ENCODE data around the gene KLHL18. TPM values are rescaled to one million over a fixed set of nuclear protein-coding genes. Genes with fewer than 3 reads are reported as not detected.
A peak's percentile ranks its signal among the peaks of the same experiment; 100 is the strongest.

The KLHL18 gene
- total RNA-seq, 1 experiment from 2014 or later: 8.0 TPM

DNA sequence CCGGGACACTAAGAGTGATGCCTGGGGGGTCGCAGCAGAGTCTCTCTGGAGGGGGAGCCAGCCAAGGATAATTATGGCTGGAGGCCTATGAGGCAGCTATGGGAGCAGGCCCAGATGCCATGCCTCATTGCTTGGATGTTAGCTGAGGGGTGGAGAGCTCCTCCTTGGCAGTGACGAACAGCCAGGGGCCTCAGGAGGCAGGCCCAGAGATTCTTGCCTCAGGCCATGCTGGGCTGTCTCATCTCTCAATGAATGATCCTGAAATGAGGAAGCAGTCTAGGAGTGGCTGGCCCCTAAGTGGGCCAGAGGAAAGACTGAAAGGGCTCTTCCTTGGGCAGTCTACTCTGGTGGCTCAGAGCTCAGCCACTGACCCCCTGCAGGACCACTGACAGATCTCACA lies 21.4 kb upstream of the KLHL18 start:
- peaks cover under 1% of the 10 kb centered on the region for H3K4me1 ChIP-seq (replicated peaks)
- H3K27me3 ChIP-seq (replicated peaks): no peaks in the 10 kb centered on the region
- H3K36me3 ChIP-seq: no peaks in the 10 kb centered on the region
- no peak overlapping the region for H3K4me3 ChIP-seq
- no peak for DNase-seq (ENCODE audit: low read depth in 1 of 2, low spot score in 2 of 2)
- no peaks in the 10 kb centered on the region for H3K9me3 ChIP-seq (replicated peaks)
- H3K27ac ChIP-seq: no peak overlapping the region

DNA sequence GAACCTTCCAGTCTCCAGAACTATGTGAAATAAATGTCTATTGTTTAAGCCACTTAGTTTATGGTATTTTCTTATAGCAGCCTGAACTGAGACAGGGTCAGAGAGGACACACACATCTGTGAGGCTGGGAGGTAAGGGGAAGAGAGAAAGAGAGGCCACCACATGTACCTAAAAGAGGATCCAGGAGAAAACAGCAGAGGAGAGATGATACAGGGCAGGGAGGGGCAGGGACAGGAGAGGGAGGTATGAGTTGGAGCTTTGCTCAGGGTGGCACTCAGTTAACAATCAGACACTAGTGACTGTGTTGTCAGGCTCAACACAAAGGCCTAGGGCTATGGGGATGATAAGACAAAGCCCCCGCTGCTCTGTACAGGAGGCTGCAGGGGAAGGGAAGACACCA lies 17.7 kb upstream of the KLHL18 start:
- H3K4me1 ChIP-seq (replicated peaks): peaks cover 8% of the 10 kb centered on the region
- no peaks in the 10 kb centered on the region for H3K9me3 ChIP-seq (replicated peaks)
- H3K27me3 ChIP-seq (replicated peaks): no peaks in the 10 kb centered on the region
- H3K27ac ChIP-seq: no peak overlapping the region
- H3K4me3 ChIP-seq: no peak overlapping the region
- DNase-seq (ENCODE audit: low read depth in 1 of 2, low spot score in 2 of 2): no peak
- no peaks in the 10 kb centered on the region for H3K36me3 ChIP-seq

DNA sequence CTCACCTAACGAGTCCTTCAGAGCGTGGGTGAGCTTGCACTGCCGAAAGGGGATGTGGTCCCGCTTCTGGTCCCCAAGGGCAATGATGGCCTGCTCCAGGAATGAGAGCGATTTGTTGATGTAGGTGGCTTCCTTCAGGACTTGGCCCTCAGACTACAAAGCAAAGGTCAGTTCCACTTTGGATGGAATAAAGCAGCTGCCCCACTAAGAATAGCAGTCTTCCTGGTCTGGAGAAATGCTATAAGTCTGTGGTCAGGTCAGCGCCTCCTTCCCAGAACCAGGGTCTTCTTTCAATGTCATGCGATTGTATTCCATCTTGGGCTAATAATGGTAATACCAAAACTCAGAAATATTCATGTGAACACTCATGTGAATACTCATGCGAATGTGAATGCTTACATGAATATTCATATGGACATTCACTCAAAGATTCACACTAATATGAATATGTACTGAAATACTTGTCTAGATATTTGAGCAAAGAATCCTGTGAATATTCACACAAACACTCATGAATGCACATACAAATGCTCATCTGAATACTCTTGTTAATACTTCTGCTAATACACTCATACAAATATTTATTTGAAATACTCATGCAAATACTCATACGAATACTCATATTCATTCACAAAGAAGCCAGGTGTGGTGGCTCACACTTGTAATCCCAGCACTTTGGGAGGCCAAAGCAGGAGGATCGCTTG lies 16.9 kb upstream of the KLHL18 start:
- Histone ChIP-seq H3K36me3 (no peaks in the 10 kb centered on the region), H3K27ac (no peak overlapping the region), H3K9me3 (replicated peaks) (no peaks in the 10 kb centered on the region), H3K4me3 (no peak overlapping the region), H3K4me1 (replicated peaks) (peaks cover 8% of the 10 kb centered on the region), H3K27me3 (replicated peaks) (no peaks in the 10 kb centered on the region)
- DNase-seq (ENCODE audit: low read depth in 1 of 2, low spot score in 2 of 2): no peak

DNA sequence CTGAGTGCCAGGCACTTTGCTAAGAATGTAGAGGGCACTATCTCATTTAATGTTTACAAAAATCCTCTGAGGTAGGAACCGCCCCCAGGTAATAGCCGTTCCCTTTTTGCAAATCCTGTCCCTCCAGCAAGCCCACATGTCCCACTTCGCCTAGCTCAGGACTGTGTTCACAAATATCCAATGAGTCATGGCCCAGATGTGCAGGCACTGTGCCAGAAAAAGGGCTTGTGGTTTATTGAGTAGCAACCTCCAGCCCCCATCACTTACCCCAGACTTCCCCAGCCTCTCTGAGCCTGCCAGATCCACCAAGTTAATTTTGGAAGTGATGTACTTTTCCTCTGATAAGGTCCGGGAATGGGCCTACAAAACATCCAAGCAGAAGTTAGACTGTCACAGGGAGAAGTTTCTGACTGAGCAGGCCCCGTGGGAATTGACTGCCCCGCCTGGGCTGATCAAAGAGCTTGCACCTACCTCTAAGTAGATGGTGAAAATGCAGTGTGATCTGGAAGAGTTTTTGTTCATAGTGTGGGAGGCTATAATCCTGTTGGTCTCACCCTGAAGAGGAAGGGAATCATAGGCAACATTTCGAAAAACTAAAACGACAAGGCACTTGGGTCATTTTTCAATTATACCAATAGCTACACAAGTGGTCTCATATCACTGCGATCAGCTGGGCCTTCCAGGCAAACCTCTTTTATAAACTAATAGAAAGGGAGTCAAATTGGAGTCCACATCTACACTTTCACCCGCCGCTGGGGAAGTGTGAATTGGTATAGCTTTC lies 15.8 kb upstream of the KLHL18 start:
- Histone ChIP-seq H3K9me3 (replicated peaks) (no peaks in the 10 kb centered on the region), H3K4me1 (replicated peaks) (peaks cover 8% of the 10 kb centered on the region), H3K4me3 (no peak overlapping the region), H3K27me3 (replicated peaks) (no peaks in the 10 kb centered on the region), H3K36me3 (no peaks in the 10 kb centered on the region), H3K27ac (no peak overlapping the region)
- peak; percentile 47 to 86 for DNase-seq (ENCODE audit: low read depth in 1 of 2, low spot score in 2 of 2)

DNA sequence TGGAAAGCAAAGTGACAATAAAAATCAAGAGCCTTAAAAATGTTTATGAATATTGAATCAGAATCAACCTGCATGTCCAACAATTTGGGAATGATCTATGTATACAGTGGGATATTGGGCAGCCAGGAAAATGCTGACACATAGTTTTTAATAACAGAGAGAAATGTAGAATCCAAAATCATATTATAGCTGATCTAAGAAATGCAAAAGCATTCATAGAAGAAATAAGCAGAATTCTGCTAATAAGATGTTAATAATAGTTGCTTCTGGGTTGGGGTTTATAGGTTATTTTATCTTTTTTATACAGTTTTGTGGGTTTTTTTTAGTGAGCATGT lies 15.3 kb upstream of the KLHL18 start:
- DNase-seq (ENCODE audit: low read depth in 1 of 2, low spot score in 2 of 2): no peak
- H3K27ac ChIP-seq: no peak overlapping the region
- H3K4me1 ChIP-seq (replicated peaks): peaks cover 8% of the 10 kb centered on the region

DNA sequence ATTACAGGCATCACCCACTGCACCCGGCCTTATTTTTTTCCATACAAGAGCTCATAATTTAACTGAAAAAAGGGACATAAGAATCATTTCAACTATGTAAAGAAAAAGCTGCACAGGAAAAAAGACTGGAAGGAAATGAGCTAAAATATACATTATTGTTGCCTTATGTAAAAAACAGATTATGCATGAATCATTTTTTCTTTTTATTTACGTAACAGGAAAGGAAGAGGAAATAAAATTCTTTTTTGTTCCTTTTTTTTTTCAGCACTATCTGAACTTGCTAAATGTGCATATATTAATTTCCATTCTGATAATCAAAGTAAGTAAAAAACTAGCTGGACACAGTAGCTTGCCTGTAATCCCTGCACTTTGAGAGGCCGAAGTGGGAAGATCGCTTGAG lies 12.2 kb upstream of the KLHL18 start:
- H3K4me3 ChIP-seq: no peak overlapping the region
- H3K36me3 ChIP-seq: no peaks in the 10 kb centered on the region
- DNase-seq (ENCODE audit: low read depth in 1 of 2, low spot score in 2 of 2): no peak
- H3K9me3 ChIP-seq (replicated peaks): no peaks in the 10 kb centered on the region
- H3K4me1 ChIP-seq (replicated peaks): peaks cover 8% of the 10 kb centered on the region
- H3K27me3 ChIP-seq (replicated peaks): no peaks in the 10 kb centered on the region
- no peak overlapping the region for H3K27ac ChIP-seq

More for the DNA sequence above, 15.3 kb upstream of the KLHL18 start:
- Histone ChIP-seq H3K9me3 (replicated peaks) (no peaks in the 10 kb centered on the region), H3K27me3 (replicated peaks) (no peaks in the 10 kb centered on the region), H3K4me3 (no peak overlapping the region), H3K36me3 (no peaks in the 10 kb centered on the region)

DNA sequence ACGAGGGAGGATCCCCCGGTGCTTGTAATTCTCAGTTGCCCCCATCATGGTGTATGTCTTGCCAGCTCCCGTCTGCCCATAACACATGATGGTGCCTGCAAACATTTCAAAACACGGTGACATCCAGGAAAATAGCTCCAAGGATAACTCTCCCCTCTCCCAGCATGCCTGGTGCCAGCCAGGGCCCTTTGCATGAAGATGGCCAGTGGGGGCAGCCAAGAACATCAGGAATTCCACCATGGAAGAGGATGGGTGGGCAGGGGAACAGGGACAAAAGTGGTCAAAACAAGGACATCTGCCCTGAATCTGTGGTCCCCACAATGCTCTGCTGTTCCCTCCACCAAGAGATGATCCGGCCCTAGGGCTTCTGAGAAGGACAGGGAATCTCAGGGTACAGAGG lies 9.2 kb upstream of the KLHL18 start:
- Histone ChIP-seq H3K27ac (no peak overlapping the region), H3K27me3 (replicated peaks) (no peaks in the 10 kb centered on the region), H3K9me3 (replicated peaks) (no peaks in the 10 kb centered on the region), H3K4me1 (replicated peaks) (no peaks in the 10 kb centered on the region), H3K4me3 (no peak overlapping the region), H3K36me3 (no peaks in the 10 kb centered on the region)
- DNase-seq (ENCODE audit: low read depth in 1 of 2, low spot score in 2 of 2): no peak

DNA sequence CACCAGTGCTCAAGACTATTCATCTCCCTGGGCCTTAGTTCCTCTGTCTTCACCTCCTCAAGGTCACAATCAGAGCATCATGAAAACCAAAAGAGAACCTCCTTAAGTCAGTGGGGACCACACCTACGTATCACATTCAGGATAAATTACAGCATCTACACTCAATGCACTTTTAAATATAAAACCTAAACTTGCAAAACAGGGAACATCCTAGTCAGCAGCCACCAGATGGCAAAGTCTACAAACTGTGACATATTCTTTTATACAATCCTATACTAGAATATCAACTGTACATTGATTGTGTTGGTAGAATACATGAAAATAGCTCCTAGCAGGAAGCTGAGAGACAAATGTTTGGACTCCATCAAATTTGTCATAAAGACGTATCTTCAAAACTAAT lies 8.1 kb upstream of the KLHL18 start:
- Histone ChIP-seq H3K27ac (no peak overlapping the region), H3K4me3 (no peak overlapping the region), H3K4me1 (replicated peaks) (no peaks in the 10 kb centered on the region), H3K27me3 (replicated peaks) (no peaks in the 10 kb centered on the region), H3K36me3 (no peaks in the 10 kb centered on the region), H3K9me3 (replicated peaks) (no peaks in the 10 kb centered on the region)
- DNase-seq (ENCODE audit: low read depth in 1 of 2, low spot score in 2 of 2): no peak

DNA sequence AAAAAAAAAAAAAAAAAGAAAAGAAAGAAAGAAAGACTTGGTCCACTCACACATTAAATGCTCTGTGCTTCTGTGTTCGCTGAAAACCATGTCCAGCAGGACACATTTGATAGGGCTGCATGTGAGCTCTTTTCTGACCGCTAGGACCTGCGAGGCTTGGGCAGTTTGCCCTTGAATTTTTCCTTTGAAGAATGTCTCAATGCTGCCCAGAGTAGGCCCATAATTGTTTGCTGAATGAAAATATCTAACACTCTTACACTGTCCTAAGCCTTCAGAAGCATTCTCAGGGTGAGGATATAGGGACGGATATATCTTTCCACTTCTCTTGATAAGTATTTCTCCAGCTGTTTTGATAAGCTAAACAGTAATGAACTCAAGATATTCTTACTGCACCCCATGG lies 6.2 kb upstream of the KLHL18 start:
- H3K27me3 ChIP-seq (replicated peaks): no peaks in the 10 kb centered on the region
- no peak overlapping the region for H3K27ac ChIP-seq
- H3K36me3 ChIP-seq: no peaks in the 10 kb centered on the region
- H3K4me1 ChIP-seq (replicated peaks): peaks cover 6% of the 10 kb centered on the region
- H3K9me3 ChIP-seq (replicated peaks): no peaks in the 10 kb centered on the region
- DNase-seq (ENCODE audit: low read depth in 1 of 2, low spot score in 2 of 2): no peak
- H3K4me3 ChIP-seq: no peak overlapping the region

DNA sequence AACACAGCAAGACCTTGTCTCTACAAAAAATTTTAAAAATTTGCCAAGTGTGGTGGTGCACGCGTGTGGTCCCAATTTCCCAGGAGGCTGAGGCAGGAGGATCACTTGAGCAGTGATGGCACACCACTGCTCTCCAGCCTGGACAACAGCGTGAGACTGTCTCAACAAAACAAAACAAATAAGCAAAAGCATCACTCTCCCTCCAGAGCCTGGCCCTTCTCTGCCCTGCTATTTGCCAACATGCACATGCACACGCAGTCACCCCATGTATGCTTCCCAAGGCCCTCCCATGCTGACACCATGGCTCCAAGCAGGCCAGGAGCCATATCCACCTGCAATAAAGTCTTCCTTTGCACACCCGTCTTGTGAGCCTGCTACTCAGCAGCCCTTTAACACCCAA lies 2.2 kb upstream of the KLHL18 start:
- Histone ChIP-seq H3K4me3 (no peak overlapping the region), H3K4me1 (replicated peaks) (peaks cover 10% of the 10 kb centered on the region), H3K36me3 (no peaks in the 10 kb centered on the region), H3K27ac (no peak overlapping the region), H3K27me3 (replicated peaks) (no peaks in the 10 kb centered on the region), H3K9me3 (replicated peaks) (no peaks in the 10 kb centered on the region)
- no peak for DNase-seq (ENCODE audit: low read depth in 1 of 2, low spot score in 2 of 2)

DNA sequence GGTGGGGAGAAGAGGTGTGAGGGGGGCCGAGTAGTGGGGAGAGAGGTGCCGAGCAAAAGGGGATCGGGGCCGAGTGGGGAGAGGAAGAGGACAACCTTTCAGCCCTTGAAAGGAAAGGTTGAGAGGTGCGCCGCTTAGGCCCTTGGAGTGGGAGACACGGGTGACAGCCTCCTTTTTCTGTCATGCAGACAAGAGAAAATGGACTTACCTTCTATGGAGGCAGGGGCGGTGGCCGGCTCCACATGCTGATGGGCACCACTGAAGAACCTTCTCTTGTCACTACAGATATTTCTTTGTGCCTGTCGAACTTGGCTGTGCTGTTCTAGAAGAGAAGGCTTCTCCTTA lies 421 bp downstream of the KLHL18 start:
- H3K36me3 ChIP-seq: no peaks in the 10 kb centered on the region; the same call in 1 of the 2 replicates
- DNase-seq (ENCODE audit: low read depth in 1 of 2, low spot score in 2 of 2): no peak
- H3K9me3 ChIP-seq (replicated peaks): no peaks in the 10 kb centered on the region
- H3K4me1 ChIP-seq (replicated peaks): peaks cover 10% of the 10 kb centered on the region
- no peaks in the 10 kb centered on the region for H3K27me3 ChIP-seq (replicated peaks)
- no peak overlapping the region; the same call in 1 of the 2 replicates for H3K27ac ChIP-seq
- H3K4me3 ChIP-seq: peak overlapping the region; percentile 84

DNA sequence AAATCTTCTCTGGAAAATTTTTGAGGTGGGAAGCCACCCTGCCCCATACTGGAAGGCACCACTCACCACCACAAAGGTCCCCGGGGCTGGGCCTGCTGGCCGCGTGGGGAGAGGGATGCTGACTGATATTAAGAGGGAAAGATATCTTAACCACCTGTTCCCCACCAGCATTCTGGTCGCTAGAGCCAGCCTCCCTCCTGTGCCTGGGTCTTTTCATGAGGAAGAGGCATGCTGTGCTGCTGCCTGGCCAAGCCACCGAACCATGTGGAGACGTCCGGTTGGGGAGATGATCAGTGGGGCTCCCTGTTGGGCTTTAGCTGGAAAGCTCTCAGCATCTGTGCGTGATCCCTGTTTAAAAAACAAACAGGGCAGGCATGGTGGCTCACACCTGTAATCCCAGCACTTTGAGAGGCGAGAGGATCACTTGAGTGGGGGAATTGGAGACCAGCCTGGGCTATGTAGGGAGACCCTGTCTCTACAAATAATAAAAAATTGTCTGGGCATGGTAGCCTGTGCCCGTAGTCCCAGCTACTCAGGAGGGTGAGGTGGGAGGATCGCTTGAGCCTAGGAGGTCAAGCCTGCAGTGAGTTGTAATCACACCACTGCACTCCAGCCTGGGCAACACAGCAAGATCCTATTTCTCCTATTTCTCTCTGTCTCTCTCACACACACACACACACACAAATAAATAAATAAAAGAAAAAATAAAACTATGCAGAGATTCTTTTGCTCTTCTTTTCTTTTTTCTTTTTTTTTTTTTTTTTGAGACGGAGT lies 1.0 kb downstream of the KLHL18 start:
- peak overlapping the region; percentile 84 for H3K4me3 ChIP-seq
- H3K36me3 ChIP-seq: no peaks in the 10 kb centered on the region; the same call in 1 of the 2 replicates
- peaks cover 10% of the 10 kb centered on the region for H3K4me1 ChIP-seq (replicated peaks)
- H3K9me3 ChIP-seq (replicated peaks): no peaks in the 10 kb centered on the region
- no peak overlapping the region for H3K27ac ChIP-seq
- DNase-seq (ENCODE audit: low read depth in 1 of 2, low spot score in 2 of 2): no peak
- no peaks in the 10 kb centered on the region for H3K27me3 ChIP-seq (replicated peaks)

DNA sequence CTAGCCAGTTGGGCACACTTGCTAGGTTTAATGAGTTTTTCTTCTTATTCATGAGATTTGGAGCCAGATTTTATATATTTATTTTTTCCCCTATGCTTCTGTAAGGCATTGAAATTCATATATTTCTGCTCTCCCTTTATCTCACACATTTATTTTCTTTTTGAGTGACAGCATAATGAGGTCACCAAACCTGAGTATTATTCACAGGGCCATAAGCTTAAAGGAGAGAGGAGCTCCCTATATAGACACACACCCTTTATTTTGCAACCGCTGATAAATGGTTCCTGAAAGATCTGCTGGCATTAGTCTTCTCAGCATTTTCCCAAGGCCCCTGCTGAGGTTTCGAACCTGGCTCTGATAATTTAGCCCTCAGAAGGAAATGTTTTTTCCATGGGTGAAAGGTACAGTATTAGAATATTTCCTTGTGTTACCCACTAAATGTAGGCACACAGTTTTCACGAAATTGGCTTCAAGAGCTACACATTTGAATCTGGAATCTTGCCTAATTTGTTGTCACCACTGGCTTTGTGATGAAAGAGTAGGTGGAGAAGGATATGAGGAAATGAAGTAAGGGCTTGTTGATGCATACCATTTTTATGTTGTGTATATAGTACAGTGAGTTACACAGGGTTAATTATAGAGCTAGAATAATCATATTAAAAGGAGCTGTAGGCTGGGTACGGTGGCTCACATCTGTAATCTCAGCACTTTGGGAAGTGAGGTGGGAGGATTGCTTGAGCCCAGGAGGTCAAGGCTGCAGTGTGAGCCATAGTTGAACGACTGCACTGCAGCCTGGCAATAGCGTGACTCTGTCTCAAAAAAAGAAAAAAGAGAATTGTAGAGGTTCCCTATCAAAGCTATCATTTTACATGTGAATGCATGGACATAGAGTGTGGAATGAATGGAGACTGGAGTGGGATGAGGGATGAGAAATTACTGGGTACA lies 6.5 kb downstream of the KLHL18 start:
- DNase-seq (ENCODE audit: low read depth in 1 of 2, low spot score in 2 of 2): no peak
- Histone ChIP-seq H3K36me3 (no peaks in the 10 kb centered on the region; the same call in 1 of the 2 replicates), H3K27ac (no peak overlapping the region), H3K4me1 (replicated peaks) (no peaks in the 10 kb centered on the region), H3K9me3 (replicated peaks) (no peaks in the 10 kb centered on the region), H3K4me3 (no peak overlapping the region), H3K27me3 (replicated peaks) (no peaks in the 10 kb centered on the region)
